ENCODE results near the gene BDH1.
"Not testable (repeated sequence)": the region's sequence is repeated elsewhere in the genome, so short reads cannot be mapped to it uniquely, and the experiment has no call there.

The BDH1 gene

GRCh38 chr3:197577366-197578074 is 21.8 kb upstream of the BDH1 start:
- DNase-seq: no peak

- no peak for DNase-seq
Measured at GRCh38 chr3:197576838-197577237, 21.1 kb upstream of the BDH1 start.

- DNase-seq: no peak
Measured at GRCh38 chr3:197575362-197575761, 19.6 kb upstream of the BDH1 start.

- not testable (repeated sequence) for DNase-seq
Measured at GRCh38 chr3:197574396-197574991, 18.7 kb upstream of the BDH1 start.

GRCh38 chr3:197573048-197573767 is 17.4 kb upstream of the BDH1 start:
- no peak for DNase-seq

- DNase-seq: not testable (repeated sequence)
Measured at GRCh38 chr3:197571880-197572172, 16.1 kb upstream of the BDH1 start.

- not testable (repeated sequence) for DNase-seq
Measured at GRCh38 chr3:197571074-197571879, 15.5 kb upstream of the BDH1 start.

GRCh38 chr3:197569433-197569832 is 13.7 kb upstream of the BDH1 start:
- DNase-seq: not testable (repeated sequence)

GRCh38 chr3:197567904-197568681 is 12.3 kb upstream of the BDH1 start:
- DNase-seq: no peak

GRCh38 chr3:197566155-197566554 is 10.4 kb upstream of the BDH1 start:
- DNase-seq: not testable (repeated sequence)

GRCh38 chr3:197564097-197564843 is 8.5 kb upstream of the BDH1 start:
- no peak for DNase-seq

- DNase-seq: no peak
Measured at GRCh38 chr3:197562398-197563251, 6.9 kb upstream of the BDH1 start.

GRCh38 chr3:197561926-197562325 is 6.2 kb upstream of the BDH1 start:
- DNase-seq: no peak

GRCh38 chr3:197559651-197560050 is 3.9 kb upstream of the BDH1 start:
- DNase-seq: no peak

GRCh38 chr3:197554562-197555280 is 1.0 kb downstream of the BDH1 start:
- peak; percentile 99 for DNase-seq

GRCh38 chr3:197554196-197554561 is 1.6 kb downstream of the BDH1 start:
- no peak for DNase-seq

GRCh38 chr3:197552198-197552597 is 3.6 kb downstream of the BDH1 start:
- DNase-seq: no peak

- DNase-seq: peak; percentile 16
Measured at GRCh38 chr3:197550489-197550888, 5.3 kb downstream of the BDH1 start.

- no peak for DNase-seq
Measured at GRCh38 chr3:197549261-197549885, 6.4 kb downstream of the BDH1 start.

All from COR-L47 (cell line).